ENCODE results near the gene PKP2. TPM values are rescaled to one million over a fixed set of nuclear protein-coding genes. Genes with fewer than 3 reads are reported as not detected.

PKP2 gene
- total RNA-seq, 1 experiment from 2014 or later: 5.3 TPM

DNA sequence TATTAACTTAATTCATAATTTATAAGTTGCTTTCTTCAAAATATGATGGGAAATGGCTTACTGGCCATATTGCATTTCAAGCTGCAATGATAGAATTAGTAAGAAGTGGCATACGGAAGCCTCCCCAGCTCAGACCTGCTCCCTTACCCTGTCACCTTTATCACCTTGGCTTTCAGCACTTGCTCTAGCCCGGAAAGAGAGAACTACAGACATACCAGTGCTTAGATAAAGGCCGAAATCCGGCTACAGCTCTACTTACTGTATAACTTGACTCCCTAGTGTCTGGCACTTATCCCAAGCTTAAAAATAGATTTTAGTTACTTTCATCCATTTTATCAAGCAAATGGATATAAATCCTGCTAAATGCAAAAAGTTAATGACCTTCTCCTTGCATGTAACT lies 42.5 kb downstream of the PKP2 start:
- ChIA-PET CTCF (no interaction called here), POLR2A (ENCODE audit: low non-redundant PET) (no interaction called here)
- TF ChIP-seq, protein P1, sequence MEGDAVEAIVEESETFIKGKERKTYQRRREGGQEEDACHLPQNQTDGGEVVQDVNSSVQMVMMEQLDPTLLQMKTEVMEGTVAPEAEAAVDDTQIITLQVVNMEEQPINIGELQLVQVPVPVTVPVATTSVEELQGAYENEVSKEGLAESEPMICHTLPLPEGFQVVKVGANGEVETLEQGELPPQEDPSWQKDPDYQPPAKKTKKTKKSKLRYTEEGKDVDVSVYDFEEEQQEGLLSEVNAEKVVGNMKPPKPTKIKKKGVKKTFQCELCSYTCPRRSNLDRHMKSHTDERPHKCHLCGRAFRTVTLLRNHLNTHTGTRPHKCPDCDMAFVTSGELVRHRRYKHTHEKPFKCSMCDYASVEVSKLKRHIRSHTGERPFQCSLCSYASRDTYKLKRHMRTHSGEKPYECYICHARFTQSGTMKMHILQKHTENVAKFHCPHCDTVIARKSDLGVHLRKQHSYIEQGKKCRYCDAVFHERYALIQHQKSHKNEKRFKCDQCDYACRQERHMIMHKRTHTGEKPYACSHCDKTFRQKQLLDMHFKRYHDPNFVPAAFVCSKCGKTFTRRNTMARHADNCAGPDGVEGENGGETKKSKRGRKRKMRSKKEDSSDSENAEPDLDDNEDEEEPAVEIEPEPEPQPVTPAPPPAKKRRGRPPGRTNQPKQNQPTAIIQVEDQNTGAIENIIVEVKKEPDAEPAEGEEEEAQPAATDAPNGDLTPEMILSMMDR (conservative IDR thresholded peaks at IDR 0.05; ENCODE audit: low read depth, low read length): no peak
- no peak for TF ChIP-seq EZH2 (IDR thresholded peaks at IDR 0.05; ENCODE audit: borderline replicate concordance, low read depth, low read length, poor library complexity, severe bottlenecking)
- H3K4me1 ChIP-seq (ENCODE audit: insufficient read depth, low read length, poor library complexity, severe bottlenecking): no peaks in the 10 kb centered on the region
- H3K36me3 ChIP-seq (ENCODE audit: insufficient read depth, low read length, poor library complexity, severe bottlenecking): no peaks in the 10 kb centered on the region
- no peak overlapping the region for H3K4me3 ChIP-seq (ENCODE audit: low read depth, low read length, poor library complexity, severe bottlenecking)
- intact Hi-C loops (cut with micrococcal nuclease; ENCODE audit: unreplicated experiment): no loop called here
- no peak for DNase-seq (ENCODE audit: low spot score)
- no peaks in the 10 kb centered on the region for H3K27me3 ChIP-seq (replicated peaks; ENCODE audit: insufficient read depth, low read depth, low read length, poor library complexity)
- no peak overlapping the region for H3K27ac ChIP-seq (ENCODE audit: low read depth, low read length, poor library complexity, severe bottlenecking)
- BruUV-seq (replicated peaks): no TSS peak
- H3K9me3 ChIP-seq (ENCODE audit: low read depth, low read length, poor library complexity, severe bottlenecking): no peaks in the 10 kb centered on the region

DNA sequence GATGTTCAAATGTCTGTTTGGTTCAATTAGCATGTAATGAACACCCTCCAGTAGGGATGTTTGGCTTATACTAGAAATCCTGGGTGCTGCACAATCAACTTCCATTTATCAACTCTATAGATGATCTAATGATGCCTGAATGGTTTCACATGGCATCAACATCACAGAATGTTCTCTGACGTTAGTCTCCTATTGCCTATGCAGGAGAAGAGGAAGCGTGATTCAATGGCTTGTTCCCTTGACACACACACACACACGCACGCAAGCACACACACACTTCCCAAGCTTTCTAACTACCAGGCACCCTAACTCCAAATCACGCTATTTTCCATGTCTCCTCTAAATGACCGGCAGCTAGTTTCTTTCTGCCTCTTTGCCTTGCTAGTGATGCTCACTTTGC lies 49.3 kb downstream of the PKP2 start:
- intact Hi-C loops (cut with micrococcal nuclease; ENCODE audit: unreplicated experiment): no loop called here
- POLR2A ChIA-PET (ENCODE audit: low non-redundant PET): no interaction called here
- no peaks in the 10 kb centered on the region for H3K4me1 ChIP-seq (ENCODE audit: insufficient read depth, low read length, poor library complexity, severe bottlenecking)
- H3K36me3 ChIP-seq (ENCODE audit: insufficient read depth, low read length, poor library complexity, severe bottlenecking): no peaks in the 10 kb centered on the region
- CTCF ChIA-PET: no interaction called here
- no peaks in the 10 kb centered on the region for H3K27me3 ChIP-seq (replicated peaks; ENCODE audit: insufficient read depth, low read depth, low read length, poor library complexity)
- H3K9me3 ChIP-seq (ENCODE audit: low read depth, low read length, poor library complexity, severe bottlenecking): no peaks in the 10 kb centered on the region
- no peak overlapping the region for H3K4me3 ChIP-seq (ENCODE audit: low read depth, low read length, poor library complexity, severe bottlenecking)
- H3K27ac ChIP-seq (ENCODE audit: low read depth, low read length, poor library complexity, severe bottlenecking): no peak overlapping the region
- no TSS peak for BruUV-seq (replicated peaks)
- TF ChIP-seq, protein P1 (conservative IDR thresholded peaks at IDR 0.05; ENCODE audit: low read depth, low read length): no peak
- TF ChIP-seq EZH2 (IDR thresholded peaks at IDR 0.05; ENCODE audit: borderline replicate concordance, low read depth, low read length, poor library complexity, severe bottlenecking): no peak
- DNase-seq (ENCODE audit: low spot score): no peak

- H3K9me3 ChIP-seq (ENCODE audit: low read depth, low read length, poor library complexity, severe bottlenecking): no peaks in the 10 kb centered on the region
- H3K36me3 ChIP-seq (ENCODE audit: insufficient read depth, low read length, poor library complexity, severe bottlenecking): no peaks in the 10 kb centered on the region
- H3K27me3 ChIP-seq (replicated peaks; ENCODE audit: insufficient read depth, low read depth, low read length, poor library complexity): no peaks in the 10 kb centered on the region
- intact Hi-C loops (cut with micrococcal nuclease; ENCODE audit: unreplicated experiment): no loop called here
- no peak overlapping the region for H3K4me3 ChIP-seq (ENCODE audit: low read depth, low read length, poor library complexity, severe bottlenecking)
- H3K27ac ChIP-seq (ENCODE audit: low read depth, low read length, poor library complexity, severe bottlenecking): no peak overlapping the region
- no peaks in the 10 kb centered on the region for H3K4me1 ChIP-seq (ENCODE audit: insufficient read depth, low read length, poor library complexity, severe bottlenecking)
- no peak for DNase-seq (ENCODE audit: low spot score)
- no peak for TF ChIP-seq EZH2 (IDR thresholded peaks at IDR 0.05; ENCODE audit: borderline replicate concordance, low read depth, low read length, poor library complexity, severe bottlenecking)
- TF ChIP-seq, protein P1 (conservative IDR thresholded peaks at IDR 0.05; ENCODE audit: low read depth, low read length): no peak
- CTCF ChIA-PET: no interaction called here
- POLR2A ChIA-PET (ENCODE audit: low non-redundant PET): no interaction called here
- BruUV-seq (replicated peaks): no TSS peak
These were observed 50.5 kb downstream of the PKP2 start for GRCh38 chr12:32846053-32846452.
